Nephron progenitor cell (in vitro differentiated cells): ENCODE results near the gene STX4.

ENCODE experiments used
- DNase-seq: peaks from one replicate; pipeline ENCODE4 v3.0.0; 2021
- H3K27ac Mint-ChIP-seq: 2 replicates; pipeline ENCODE4 v1.8.0; 2021; ENCODE audit warnings: mild to moderate bottlenecking, moderate library complexity, mixed read lengths
- H3K27me3 Mint-ChIP-seq: 2 replicates; pipeline ENCODE4 v1.8.0; 2021; ENCODE audit warnings: mild to moderate bottlenecking, low read depth, mixed read lengths; ENCODE audit not compliant: poor library complexity
- H3K36me3 Mint-ChIP-seq: 2 replicates; pipeline ENCODE4 v1.8.0; 2021; ENCODE audit warnings: low read depth, mixed read lengths
- H3K4me1 Mint-ChIP-seq: 2 replicates; pipeline ENCODE4 v1.8.0; 2021; ENCODE audit warnings: mixed read lengths
- H3K4me3 Mint-ChIP-seq: 2 replicates; pipeline ENCODE4 v1.8.0; 2021; ENCODE audit warnings: mild to moderate bottlenecking, moderate library complexity, mixed read lengths
- H3K9me3 Mint-ChIP-seq: 2 replicates; pipeline ENCODE4 v1.8.0; 2021; ENCODE audit warnings: mild to moderate bottlenecking, moderate library complexity, mixed read lengths
- CTCF ChIP-seq: fragments of 200-600 bp; sonication (generic); IDR thresholded peaks from 2 replicates; pipeline ENCODE4 v1.5.0; 2021; ENCODE audit warnings: antibody characterized with exemption

Gene STX4

GRCh38 chr16:30986129-30986991 is 47.0 kb upstream of the STX4 start:
- H3K9me3 Mint-ChIP-seq: no peaks in the 10 kb centered on the region
- DNase-seq: no peak
- H3K36me3 Mint-ChIP-seq: peaks cover 6% of the 10 kb centered on the region
- peaks cover 5% of the 10 kb centered on the region for H3K4me1 Mint-ChIP-seq
- no peak overlapping the region for H3K4me3 Mint-ChIP-seq
- H3K27ac Mint-ChIP-seq: no peak overlapping the region
- peaks cover 3% of the 10 kb centered on the region for H3K27me3 Mint-ChIP-seq
- no peak for TF ChIP-seq CTCF

- Mint-ChIP-seq H3K36me3 (no peaks in the 10 kb centered on the region), H3K27ac (no peak overlapping the region), H3K4me1 (peaks cover 7% of the 10 kb centered on the region), H3K4me3 (no peak overlapping the region), H3K9me3 (no peaks in the 10 kb centered on the region), H3K27me3 (peaks cover 3% of the 10 kb centered on the region)
- DNase-seq: no peak
- no peak for TF ChIP-seq CTCF
Observed at GRCh38 chr16:30987581-30988190, 45.7 kb upstream of the STX4 start.

- no peaks in the 10 kb centered on the region for H3K9me3 Mint-ChIP-seq
- no peak for DNase-seq
- no peak overlapping the region for H3K27ac Mint-ChIP-seq
- no peaks in the 10 kb centered on the region for H3K36me3 Mint-ChIP-seq
- peaks cover 5% of the 10 kb centered on the region for H3K27me3 Mint-ChIP-seq
- H3K4me3 Mint-ChIP-seq: no peak overlapping the region
- TF ChIP-seq CTCF: no peak
- H3K4me1 Mint-ChIP-seq: peaks cover 12% of the 10 kb centered on the region
Observed at GRCh38 chr16:30989469-30990047, 43.8 kb upstream of the STX4 start.

GRCh38 chr16:30990105-30990504 is 43.3 kb upstream of the STX4 start:
- Mint-ChIP-seq H3K27me3 (peaks cover 11% of the 10 kb centered on the region), H3K9me3 (no peaks in the 10 kb centered on the region), H3K4me1 (peaks cover 12% of the 10 kb centered on the region), H3K27ac (no peak overlapping the region), H3K36me3 (no peaks in the 10 kb centered on the region), H3K4me3 (no peak overlapping the region)
- DNase-seq: no peak
- TF ChIP-seq CTCF: no peak

- no peak for TF ChIP-seq CTCF
- Mint-ChIP-seq H3K27ac (peak overlapping the region; percentile 66), H3K9me3 (no peaks in the 10 kb centered on the region), H3K4me1 (peaks cover 8% of the 10 kb centered on the region), H3K36me3 (no peaks in the 10 kb centered on the region), H3K27me3 (peaks cover 19% of the 10 kb centered on the region), H3K4me3 (no peak overlapping the region)
- DNase-seq: no peak
Observed at GRCh38 chr16:30991052-30991451, 42.3 kb upstream of the STX4 start.
